HG03139 (cell line): ENCODE data around the gene CLDN7.
"Not testable (repeated sequence)": the region's sequence is repeated elsewhere in the genome, so short reads cannot be mapped to it uniquely, and the experiment has no call there.

Experiments
- ATAC-seq: cut with Tn5 transposase; IDR thresholded peaks from one replicate; pipeline ENCODE4 v1.9.1; 2021; ENCODE audit not compliant: unreplicated experiment

CLDN7 gene

DNA sequence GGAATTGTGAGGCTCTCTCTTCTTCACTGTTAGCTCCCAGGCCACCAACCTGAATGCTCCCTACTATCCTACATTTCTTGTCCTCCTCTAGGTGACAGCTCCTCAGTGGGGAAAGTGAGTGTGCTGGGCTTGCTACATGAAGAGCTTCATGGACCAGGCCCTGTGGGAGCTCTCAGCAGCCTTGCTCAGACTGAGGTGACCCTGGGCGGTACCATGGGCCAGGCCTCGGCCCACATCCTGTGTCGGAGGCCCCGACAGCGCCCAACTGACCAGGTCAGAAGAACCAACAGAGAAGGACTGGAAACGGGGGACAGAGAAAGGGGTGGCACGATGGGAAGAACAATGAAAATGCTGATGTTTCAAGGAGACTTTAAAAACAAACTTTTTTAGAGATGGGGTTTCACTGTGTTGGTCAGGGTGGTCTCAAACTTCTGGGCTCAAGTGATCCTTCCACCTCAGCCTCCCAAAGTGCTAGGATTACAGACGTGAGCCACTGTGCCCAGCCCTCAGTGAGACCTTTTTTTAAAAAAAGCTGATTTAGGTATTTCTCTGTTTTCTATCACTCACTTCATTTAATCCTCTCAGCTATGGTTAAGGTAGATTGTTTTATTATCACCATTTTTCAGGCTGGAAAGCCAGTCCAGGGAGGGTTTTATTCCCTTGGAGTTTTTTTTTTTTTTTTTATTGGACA, 5.4 kb downstream of the CLDN7 start:
- no peak for ATAC-seq

DNA sequence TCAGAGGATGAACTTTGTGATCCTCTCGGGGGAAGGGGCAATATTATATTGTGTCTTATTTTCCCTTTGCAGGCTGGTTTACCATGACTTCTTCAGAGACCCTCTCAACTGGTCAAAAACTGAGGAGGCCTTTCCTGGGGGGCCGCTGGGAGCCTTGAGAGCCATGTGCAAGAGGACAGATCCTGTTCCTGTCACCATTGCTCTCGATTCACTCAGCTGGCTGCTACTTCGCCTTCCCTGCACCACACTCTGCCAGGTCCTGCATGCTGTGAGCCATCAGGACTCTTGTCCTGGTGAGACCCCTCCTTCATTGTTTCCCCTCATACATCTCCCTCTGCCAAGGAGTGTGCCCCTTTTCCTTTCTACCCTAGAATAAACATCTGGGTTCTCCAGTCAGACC, 7.8 kb downstream of the CLDN7 start:
- ATAC-seq = no peak

DNA sequence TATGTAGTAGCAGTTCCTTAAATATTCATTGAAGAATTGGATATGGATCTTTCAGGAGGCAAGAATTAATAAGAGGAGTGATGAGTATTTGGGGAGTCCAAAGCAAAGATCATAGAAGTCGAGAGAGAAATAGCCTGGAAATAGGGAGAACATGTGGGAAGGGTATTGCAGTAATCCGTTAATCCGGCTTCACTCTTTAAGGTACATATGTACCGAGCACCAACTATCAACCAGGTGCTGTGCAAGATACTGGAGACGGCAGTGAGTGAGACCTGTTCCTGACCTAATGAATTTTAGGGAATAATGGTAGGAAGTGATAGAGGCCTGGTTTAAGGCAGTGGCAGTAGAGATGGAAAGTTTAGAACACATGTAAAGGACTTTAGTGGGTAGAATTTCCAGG, 9.2 kb downstream of the CLDN7 start:
- ATAC-seq = no peak

DNA sequence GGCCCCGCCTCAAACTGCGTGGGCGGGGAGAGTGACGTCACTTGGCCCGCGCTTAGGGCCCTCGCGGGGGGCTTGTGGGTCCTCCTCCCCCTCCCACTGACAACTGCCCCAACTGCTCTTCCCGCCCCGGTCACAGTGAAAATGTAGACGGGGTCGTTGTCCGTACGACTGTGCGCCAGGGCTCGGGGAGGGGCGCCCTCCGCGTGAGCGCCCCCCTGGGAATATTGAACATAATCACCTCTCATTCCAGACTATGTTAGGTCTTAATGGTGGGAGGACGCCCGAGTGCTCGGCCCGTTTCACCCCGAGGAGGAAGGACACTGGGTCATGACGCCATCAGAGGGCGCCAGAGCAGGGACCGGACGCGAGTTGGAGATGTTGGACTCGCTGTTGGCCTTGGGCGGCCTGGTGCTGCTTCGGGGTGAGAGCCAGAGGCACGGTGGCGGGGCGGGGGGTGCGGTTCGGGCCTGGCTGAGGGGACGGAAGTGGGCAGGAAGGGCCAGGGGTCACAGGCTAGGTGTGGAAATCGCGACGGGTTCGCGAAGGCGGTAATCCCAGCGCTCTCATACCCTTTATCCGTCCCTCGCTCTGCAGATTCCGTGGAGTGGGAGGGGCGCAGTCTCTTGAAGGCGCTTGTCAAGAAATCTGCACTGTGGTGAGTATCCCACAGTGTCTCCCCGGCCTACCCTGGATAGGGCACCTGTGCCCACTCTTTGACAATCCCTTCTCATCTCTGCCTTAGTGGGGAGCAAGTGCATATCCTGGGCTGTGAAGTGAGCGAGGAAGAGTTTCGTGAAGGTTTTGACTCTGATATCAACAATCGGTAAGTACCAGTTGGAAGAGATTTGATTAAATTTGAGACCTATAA, 9.9 kb downstream of the CLDN7 start, which contains the start of gene ELP5:
TSS of gene ELP5 (plus strand) at position 40 of the 868 bp plus-strand sequence. CDS start at position 376, 336 bp downstream.
- peak; percentile 46 for ATAC-seq

DNA sequence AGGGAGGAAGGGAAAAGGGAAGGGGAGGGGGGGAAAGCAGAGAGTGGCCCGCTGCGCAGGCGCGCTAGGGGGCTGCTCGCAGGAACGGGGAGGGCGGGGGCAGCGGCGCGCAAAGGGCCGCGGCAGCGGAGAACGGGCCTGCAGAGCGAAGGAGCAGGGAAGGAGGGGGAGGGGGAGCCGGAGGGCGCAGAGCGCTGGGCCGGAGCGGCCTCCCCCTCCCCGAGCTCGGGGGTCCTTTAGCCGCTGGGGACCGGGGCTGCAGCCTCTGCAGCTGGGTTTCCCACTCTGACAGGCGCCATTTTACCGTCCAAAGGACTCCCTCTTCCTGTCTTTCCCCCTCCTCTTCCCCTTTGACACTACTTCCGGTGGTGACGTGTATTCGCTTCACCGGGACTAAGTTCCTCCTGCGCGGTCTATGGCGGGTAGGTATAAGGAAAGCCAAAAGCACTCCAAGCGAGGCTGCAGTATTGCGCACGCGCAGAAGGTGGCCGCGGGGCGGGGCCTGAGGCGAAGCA, 10.6 kb downstream of the CLDN7 start, which contains the start of gene CTDNEP1:
TSS of gene CTDNEP1 (minus strand) at position 74 of the 515 bp plus-strand sequence. CDS start 438 bp downstream, outside the sequence.
- ATAC-seq = peak; percentile 76

DNA sequence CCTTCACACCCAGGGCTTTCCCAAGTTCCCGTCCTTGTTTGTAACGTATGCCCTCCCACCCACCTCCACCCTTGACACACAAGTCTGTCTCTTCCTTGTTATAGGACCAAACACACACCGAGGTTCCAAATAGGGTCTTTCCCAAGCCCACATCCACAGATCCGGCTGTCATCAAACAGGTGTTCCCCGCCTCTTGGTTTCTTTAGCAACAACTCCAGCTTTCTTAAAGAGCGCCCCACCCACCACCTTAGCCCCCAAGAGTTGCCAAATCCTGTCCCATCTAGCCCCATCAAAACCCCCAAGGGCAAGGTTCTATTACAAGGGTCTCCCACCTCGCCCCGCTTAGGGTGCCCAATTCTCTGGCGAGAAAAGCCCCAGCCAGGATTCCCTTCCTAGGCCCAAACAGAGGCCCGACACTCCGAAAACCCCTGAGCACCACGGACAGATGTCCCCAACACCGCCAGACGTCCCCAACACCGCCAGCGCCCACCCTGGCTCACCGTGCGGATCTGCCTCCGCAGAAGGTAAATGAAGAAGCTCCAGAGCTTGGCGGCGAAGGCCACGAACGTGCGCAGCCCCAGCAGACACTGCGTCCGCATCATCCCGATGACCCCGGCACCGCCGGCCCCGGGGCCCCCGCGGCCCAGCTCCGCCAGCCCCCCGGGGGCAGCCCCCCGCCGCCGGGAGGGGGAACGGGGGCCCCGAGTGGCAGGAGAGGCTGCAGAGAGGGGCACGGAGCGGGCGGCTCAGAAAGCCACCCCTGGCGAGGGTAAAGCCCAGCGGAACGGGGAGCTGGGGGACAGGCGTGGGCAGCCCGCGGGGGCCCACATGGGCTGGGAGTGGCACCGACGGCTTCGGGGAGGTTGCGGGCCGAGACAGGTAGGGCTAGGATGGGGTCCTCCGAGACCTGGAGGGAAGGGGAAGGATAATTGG, 11.3 kb downstream of the CLDN7 start:
- no peak for ATAC-seq

DNA sequence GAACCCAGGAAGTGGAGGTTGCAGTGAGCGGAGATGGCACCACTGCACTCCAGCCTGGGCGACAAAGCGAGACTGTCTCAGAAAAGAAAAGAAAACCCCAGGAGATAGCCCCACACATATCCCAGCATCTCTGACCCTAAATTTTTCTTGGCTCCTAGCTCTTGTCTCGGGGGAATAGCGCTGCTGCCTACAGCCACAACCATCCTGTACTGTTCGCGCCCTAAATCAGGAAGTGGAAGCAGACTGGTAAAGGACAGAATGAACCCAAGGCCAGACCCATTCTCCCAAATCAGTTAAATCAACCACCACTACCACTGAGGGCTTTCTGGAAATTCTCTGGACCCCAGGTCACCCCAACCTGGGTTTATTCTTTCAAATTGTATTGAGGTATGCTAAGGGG, 12.4 kb downstream of the CLDN7 start:
- ATAC-seq = no peak

DNA sequence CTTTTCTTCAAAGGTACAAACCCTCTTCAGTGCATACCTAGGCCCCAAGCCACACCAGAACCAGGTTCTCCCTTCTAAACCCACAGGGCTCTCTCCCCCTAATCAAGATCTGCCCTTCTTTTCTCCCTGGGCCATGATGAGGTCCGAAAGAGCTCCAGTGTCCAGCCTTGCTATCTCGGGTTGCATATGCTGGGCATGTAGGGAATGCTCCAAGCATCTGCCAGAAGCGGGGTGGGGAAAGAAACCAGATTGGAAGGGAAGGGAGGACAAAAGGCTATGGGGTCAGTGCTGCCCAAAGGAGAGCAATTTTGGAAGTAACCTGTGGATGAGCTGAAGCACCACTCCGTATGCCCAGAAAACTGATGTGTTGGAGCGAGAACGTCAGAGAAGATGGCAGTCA, 13.1 kb downstream of the CLDN7 start:
- ATAC-seq = no peak

DNA sequence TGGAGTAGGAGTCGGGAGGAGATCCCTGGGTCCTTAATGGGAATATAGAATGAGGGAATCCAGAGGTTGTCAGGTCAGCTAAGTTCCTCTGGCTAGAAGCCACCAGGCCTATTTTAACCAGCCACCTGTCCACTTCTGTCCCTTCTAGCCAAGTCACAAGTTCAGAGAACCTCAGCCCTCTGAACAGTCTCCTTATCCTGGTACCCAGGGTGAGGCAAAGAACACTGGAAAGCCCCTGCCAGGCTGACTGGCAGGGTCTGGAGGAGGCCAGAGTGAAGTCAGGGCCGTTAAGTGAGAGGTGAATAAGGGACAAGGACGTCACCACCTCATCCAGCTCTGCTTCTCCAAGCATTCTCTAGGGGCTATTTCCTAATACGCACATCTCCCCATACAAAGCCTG, 13.5 kb downstream of the CLDN7 start:
- no peak for ATAC-seq

DNA sequence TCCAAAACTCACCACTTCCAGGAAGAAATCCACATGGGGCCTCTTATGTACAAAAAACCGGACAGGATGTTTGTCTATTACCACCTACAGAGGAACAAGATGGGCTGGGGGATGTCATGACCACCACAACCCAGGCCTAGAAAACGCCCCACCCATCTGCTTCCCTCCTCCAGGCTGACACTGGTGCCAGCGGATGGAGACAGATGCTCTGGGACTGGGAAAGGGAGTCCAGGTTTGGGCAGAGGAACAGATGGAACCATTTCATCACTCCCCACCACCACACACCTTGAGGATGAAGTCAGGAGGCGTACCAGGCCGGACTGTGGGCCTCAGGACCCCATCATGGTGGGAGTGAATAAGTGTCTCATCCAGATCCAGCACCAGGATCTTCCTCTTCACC, 15.5 kb downstream of the CLDN7 start:
- no peak for ATAC-seq

DNA sequence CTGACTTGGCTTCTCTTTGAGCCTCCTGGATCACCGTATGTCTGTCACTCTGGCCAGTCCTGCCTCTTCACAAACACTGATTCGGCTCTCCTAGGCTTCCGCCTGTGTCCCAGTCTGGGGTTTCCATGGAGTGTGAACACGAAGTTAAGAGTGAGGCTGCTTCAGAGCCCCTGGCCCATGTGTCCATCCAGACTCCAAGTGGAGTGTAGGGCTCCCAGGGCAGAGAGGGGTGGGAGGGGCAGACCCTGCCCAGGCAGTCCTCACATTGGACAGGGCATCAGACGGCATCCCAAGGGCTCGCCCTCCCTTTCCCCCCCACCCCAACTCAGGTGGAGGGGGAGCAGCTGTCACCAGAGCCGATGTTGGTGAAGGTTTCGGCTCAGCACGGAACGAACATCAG, 18.4 kb downstream of the CLDN7 start:
- not testable (repeated sequence) for ATAC-seq

DNA sequence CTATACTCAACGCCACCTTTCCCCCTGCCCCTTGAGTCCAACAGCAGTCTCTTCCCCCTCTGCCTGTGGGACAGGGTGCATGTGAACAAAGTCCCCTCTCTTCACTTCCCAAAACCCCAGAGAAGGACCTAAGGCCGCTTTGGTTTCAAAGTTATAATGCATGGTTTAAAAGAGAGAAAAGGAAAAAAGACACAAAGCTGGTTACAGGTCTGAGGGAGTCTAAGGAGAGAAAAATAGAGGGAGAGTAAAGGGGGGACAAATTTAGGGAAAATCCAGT, 18.9 kb downstream of the CLDN7 start:
- no peak for ATAC-seq

DNA sequence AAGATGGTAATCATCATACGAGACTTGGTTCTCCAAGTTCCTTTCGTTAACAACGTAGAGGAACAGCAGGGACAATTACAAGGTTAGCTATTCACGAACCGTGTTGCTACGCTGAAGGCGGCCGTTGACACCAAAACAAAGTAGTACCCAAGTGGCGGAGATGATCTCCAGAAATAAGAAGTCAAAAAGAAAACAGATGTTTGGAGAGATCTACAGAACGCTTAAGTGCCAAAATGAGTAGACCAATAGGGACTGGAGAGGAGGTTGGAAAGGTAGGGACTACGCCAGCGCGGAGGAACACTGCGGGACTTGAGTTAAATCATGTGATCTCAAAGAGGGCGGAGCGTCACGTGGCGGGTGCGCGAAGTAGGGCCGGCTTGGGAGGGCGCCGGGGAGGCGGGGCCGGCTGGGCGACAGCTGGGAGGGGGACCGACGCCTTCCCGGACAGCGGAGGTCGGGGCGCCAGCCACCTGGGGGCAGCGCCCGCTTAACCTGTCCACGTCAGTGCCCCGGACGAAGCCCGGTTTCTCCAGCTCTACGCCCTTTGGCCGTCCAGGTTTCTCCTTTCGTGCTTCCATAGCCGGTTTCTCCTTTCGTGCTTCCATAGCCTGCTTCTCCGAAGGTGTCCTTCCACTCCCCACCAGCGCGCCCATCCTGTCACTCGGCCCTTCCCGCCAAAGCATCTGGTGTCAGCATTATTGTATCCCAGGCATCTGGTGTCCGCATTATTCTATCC, 19.4 kb downstream of the CLDN7 start:
- peak; percentile 28 for ATAC-seq

DNA sequence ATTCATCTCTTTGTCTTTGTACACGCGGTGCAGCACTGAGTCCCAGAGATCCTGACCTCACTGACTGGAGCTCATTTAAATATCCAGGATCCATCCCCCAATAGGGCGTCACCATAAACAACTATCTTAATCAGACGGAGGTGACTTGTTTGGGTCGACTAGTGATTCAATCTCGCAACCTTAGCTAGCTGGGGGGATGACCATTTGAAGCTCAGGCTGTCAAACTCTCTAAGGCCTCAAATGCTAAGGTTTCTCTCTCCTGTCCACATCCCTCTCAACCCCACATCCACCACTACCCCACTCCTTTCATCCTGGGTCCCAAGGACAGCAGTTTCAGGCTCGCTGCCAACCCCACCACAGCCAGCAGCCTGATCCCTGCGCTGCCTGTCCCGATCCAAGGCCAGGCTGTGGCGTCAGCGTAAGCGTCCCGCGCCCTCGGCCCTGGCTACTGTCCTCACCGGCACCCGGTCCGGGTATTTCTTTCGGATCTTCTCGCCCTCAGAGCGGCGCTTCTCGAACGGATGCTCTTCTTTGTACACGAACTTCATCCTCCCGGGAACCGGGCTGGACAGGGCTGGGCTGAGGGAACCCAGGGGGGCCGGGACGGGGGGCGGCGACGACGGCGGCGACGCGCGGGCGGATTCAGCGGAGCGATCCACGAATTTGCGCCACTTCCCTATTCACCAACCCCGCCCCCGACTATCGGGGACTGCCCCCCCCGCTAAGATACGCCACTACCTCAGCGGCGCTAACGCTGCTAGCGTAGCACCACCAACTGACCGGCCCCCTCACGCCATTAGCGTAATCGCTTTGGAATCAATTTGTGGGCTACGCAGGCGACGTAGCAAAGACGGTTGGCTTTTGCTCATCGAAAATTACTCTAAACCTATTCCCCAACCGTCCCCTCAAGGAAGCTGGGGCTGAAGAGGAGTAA, 20.2 kb downstream of the CLDN7 start, which contains the start of gene GABARAP:
TSS of gene GABARAP (minus strand) at position 667 of the 934 bp plus-strand sequence. CDS start at position 548, 119 bp downstream.
- ATAC-seq = peak; percentile 28

DNA sequence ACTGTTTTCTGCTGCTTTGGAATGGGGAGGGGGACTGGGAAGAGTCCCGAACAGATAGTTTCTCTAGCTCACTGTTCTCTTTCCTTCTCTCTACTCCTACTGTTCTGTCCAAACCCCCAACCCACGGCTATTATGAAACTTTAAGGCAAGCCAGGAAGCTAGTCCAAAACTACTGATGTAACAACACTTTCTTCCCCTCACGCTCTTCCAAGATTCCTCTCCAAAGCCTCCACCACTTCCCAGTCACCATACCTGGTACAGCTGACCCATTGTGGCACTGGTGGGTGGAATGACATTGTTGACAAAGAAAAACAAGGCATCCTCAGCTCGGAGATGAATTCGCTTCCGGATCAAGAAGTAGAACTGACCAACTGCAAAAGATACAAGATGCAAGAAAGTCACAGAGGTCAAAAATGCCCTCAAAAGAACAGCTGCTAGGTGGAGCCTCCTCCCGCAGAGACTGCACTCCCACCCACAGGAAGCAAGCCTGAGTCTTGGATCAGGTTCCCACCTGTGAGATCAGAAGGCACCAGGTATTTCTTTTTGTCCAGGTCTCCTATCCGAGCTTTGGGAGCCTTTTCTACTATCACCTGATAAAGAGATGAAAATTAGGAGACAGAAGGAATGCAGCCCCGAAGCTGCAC, 21.1 kb downstream of the CLDN7 start:
- no peak for ATAC-seq

DNA sequence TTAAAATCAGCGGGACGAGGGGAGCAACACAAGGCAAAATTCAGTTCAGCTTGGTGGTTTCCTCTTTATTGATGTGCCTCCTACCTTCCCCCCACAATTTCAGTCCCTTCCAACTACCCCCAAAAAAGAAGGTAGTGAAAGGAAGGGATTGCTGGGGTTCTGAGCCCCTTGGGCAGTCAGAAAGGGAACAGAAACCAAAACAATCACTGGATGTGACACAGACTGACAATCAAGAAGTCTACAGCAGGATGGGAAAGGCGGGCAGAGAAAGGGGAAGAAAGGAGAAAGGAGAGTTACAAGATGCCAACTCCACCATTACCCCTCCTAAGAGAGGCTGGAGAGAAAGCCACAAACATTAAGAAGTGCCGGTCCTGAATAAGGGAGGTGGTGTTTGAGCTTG, 21.9 kb downstream of the CLDN7 start:
- no peak for ATAC-seq

DNA sequence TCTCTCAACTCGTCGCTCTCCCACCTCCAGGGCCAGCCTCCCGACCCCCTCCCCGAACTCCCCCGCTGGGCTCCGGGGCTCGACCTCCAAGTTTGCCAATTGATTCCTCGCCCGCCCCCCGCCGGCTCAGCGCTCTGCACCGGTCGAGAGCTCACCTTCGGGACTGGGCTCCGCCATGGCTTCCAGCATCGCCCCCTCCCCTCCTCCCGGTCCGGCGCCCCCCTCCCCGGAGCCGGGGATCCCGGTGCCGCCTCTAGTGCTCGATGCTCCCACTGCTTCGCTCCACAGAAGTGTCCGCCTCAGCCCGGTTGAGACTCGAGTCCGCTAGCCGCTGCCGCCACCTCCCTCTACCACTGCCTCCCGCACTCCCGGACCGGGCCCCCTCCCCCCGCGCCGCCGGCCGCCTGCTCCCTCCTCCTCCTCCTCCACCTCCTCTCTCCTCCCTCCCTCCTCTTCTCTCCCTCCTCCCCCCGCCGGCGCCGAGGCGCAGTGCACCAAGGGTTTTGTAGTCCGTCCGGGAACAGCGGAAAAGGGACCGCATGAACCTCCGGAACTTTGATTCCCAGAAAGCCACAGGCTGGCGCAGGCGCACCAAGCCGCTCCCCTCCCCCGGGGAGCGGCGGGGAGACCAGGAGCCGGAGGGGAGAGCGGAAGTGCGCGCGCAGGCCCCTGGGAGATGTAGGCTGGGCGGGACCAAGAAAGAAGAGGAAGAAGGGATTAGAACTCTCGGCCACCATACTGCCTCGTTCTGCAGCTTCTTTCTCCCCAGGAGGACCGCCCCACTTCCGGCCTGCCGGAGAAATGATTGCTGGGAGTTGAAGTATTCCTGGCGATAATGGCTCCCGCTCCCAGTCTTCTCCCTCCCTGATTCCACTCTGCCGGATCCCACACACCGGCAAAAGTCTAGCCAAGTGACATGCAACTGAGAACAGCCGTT, 22.9 kb downstream of the CLDN7 start, which contains the start of gene PHF23:
TSS of gene PHF23 (minus strand) at position 367 of the 937 bp plus-strand sequence. CDS start at position 189, 178 bp downstream.
- peak; percentile 46 for ATAC-seq
